GM23338 (cell line): ENCODE data around the gene PROS1. TPM values are rescaled to one million over a fixed set of nuclear protein-coding genes. Genes with fewer than 3 reads are reported as not detected.

Experiments used
- polyA plus RNA-seq: library from polyadenylated mRNA; unstranded; fragments of >200 nt; fragmentation: Nextera tagmentation; extraction: Ambion mirVana; gene quantifications from 2 replicates; pipeline ENCODE4 v1.2.1, GENCODE V29; 2016
- small RNA-seq: library from RNA; depleted of rRNA; stranded (forward); fragments of <200 nt; gene quantifications from one replicate; pipeline ENCODE3, GENCODE V24; 2014; ENCODE audit warnings: low replicate concordance
- total RNA-seq: library from RNA; depleted of rRNA; stranded (reverse); fragments of >200 nt; shearing (Covaris generic); gene quantifications from 2 replicates; pipeline ENCODE4 v1.2.3, GENCODE V29; 2014; rRNA removed

Gene PROS1
- total and polyA plus RNA-seq, 2 experiments from 2014 or later = 1.8 to 4.1 TPM

Small RNA genes lying within 50 kb of the gene (small RNA-seq; reads per million reads assigned to genes)
- gene RF00019 (not detected), gene RNU6-488P (not detected), gene RNU6-511P (not detected)

Other genes with a start within 250 kb of the PROS1 start
- 7.9 and 8.5 TPM in 2 replicates for gene ARL13B, start 6.3 kb upstream of the PROS1 start, total RNA-seq
- gene ARL13B, start 6.3 kb upstream of the PROS1 start, polyA plus RNA-seq = 13.8 and 17.1 TPM in 2 replicates
- gene STX19, start 54.7 kb upstream of the PROS1 start, total RNA-seq = not detected in 2 replicates
- gene STX19, start 54.7 kb upstream of the PROS1 start, polyA plus RNA-seq = 0.29 and 0.57 TPM in 2 replicates
- gene DHFR2, start 89.0 kb upstream of the PROS1 start, total RNA-seq = 1.3 and 1.6 TPM in 2 replicates
- gene DHFR2, start 89.0 kb upstream of the PROS1 start, polyA plus RNA-seq = 0.83 and 1.1 TPM in 2 replicates
- 8.7 and 10.6 TPM in 2 replicates for gene NSUN3, start 89.2 kb upstream of the PROS1 start, total RNA-seq
- 5.4 and 6.3 TPM in 2 replicates for gene NSUN3, start 89.2 kb upstream of the PROS1 start, polyA plus RNA-seq